Stomach (tissue), 9 donors: ENCODE results near the gene RALGDS. TPM values are rescaled to one million over a fixed set of nuclear protein-coding genes. Genes with fewer than 3 reads are reported as not detected.

ENCODE experiments used
- DNase-seq, 2 donors: peaks; one replicate each; pipeline versions ENCODE4 v3.0.0 to v3.0.0-alpha.2; 2013 to 2019
- H3K27ac ChIP-seq, 5 donors: fragments of 200-600 bp in 4 of 5; sonication (generic) in 4 of 5; one replicate each; pipeline ENCODE4 v1.5.1; 2013 to 2019; ENCODE audit warnings: mild to moderate bottlenecking in 1 of 5, moderate library complexity in 1 of 5
- H3K27me3 ChIP-seq, 3 donors: fragments of 200-600 bp; sonication (generic); one replicate each; pipeline ENCODE4 v1.5.1; 2017 to 2019; ENCODE audit warnings: mixed run types in 1 of 3
- H3K36me3 ChIP-seq, 4 donors: fragments of 200-600 bp; sonication (generic); 1 replicate in 3 of 4; 2 replicates in 1 of 4; pipeline ENCODE4 v1.5.1; 2016 to 2019
- H3K4me1 ChIP-seq, 4 donors: fragments of 200-600 bp; sonication (generic); one replicate each; pipeline ENCODE4 v1.5.1; 2016 to 2019
- H3K4me3 ChIP-seq, 4 donors: fragments of 200-600 bp; sonication (generic) in 3 of 4; one replicate each; pipeline ENCODE4 v1.5.1; 2016 to 2019; ENCODE audit warnings: mild to moderate bottlenecking in 1 of 4
- H3K9me3 ChIP-seq, 4 donors: fragments of 200-600 bp; sonication (generic); one replicate each; pipeline ENCODE4 v1.5.1; 2016 to 2019
- CTCF ChIP-seq, 7 experiments: fragments of 450-650 bp in 4 of 7; fragments of 200-600 bp in 3 of 7; sonication (generic) in 3 of 7; IDR thresholded peaks; one replicate each; pipeline ENCODE4 v1.5.1; 2016 to 2019; ENCODE audit warnings: antibody characterized with exemption in 7 of 7, control low read depth in 2 of 7, mild to moderate bottlenecking in 1 of 7
- EP300 ChIP-seq: sonication (generic); formaldehyde crosslinking; IDR thresholded peaks from one replicate; pipeline ENCODE4 v1.6.1; 2017; ENCODE audit warnings: antibody characterized with exemption
- POLR2A ChIP-seq, 4 donors: fragments of 450-650 bp; IDR thresholded peaks; one replicate each; pipeline ENCODE4 v1.6.1; 2016; ENCODE audit warnings: antibody characterized with exemption in 4 of 4, control low read depth in 2 of 4, mild to moderate bottlenecking in 1 of 4, moderate library complexity in 1 of 4
- POLR2AphosphoS5 ChIP-seq, 3 donors: sonication (generic); formaldehyde crosslinking; IDR thresholded peaks; one replicate each; pipeline ENCODE4 v1.6.1; 2016; ENCODE audit warnings: antibody characterized with exemption in 3 of 3
- WGBS, 5 donors: extraction: QIAGEN DNeasy Blood & Tissue Kit in 3 of 5; methylation state at CpG; one replicate each; pipeline versions ENCODE4 v1.1.5 to v1.1.7; 2013 to 2018; 5-methylcytosine and 5-hydroxymethylcytosine counted together
- intact Hi-C: fragments of 100-400 bp; cut with DNase I; formaldehyde crosslinking; loops from one replicate; pipeline ENCODE4 v1.15.1; 2023; ENCODE audit warnings: low total_unique reads
- polyA plus RNA-seq, 3 donors: library from polyadenylated mRNA; stranded (reverse); fragments of 200-250 nt; gene quantifications; one replicate each; pipeline ENCODE4 v1.2.3, GENCODE V29; 2013
- total RNA-seq, 5 donors: library from RNA; depleted of rRNA; stranded (reverse); fragments of >200 nt; gene quantifications; one replicate each; pipeline versions ENCODE4 v1.1.0 to v1.2.3, GENCODE V29; 2014 to 2016
- donor health status: healthy with polysubstance abuse.
- donor health status: Bipolar disorder and iron deficiency.
- donor health status: healthy.

RALGDS gene
- total and polyA plus RNA-seq, 8 donors = 20.5 to 242 (median 43.6) TPM

DNA sequence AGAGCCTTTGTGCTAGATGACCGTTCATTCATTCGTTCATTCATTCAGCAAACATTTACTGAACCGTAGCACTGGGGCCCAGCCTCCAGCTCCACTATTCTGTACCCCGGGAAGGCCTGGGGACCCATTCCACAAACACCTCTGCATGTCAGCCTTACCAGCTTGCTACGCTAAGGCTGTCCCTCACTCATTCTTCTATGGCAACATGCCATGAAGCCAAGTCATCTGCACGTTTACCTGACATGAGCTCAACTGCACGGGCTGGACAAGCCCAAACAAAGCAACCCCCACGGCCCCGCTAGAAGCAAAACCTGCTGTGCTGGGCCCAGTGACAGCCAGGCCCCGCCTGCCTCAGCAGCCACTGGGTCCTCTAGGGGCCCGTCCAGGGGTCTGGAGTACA is 53.2 kb downstream of the RALGDS start:
- intact Hi-C loops = no loop called here
- no peaks in the 10 kb centered on the region for H3K27me3 ChIP-seq
- no peak overlapping the region for H3K27ac ChIP-seq
- 73 to 82% (median 75%) methylated on average over 10 to 11 of the region's 11 CpGs for WGBS, 5 donors
- peaks cover 0 to 36% (median 11%) of the 10 kb centered on the region in 4 donors for H3K36me3 ChIP-seq
- TF ChIP-seq EP300 = no peak
- TF ChIP-seq POLR2AphosphoS5 (IDR thresholded peaks at IDR 0.05) = no peak
- no peak for TF ChIP-seq CTCF (IDR thresholded peaks at IDR 0.05)
- TF ChIP-seq POLR2A (IDR thresholded peaks at IDR 0.05) = no peak
- H3K9me3 ChIP-seq = no peaks in the 10 kb centered on the region
- DNase-seq = peak in 1 of 2 donors; percentile 27
- no peak overlapping the region for H3K4me3 ChIP-seq
- H3K4me1 ChIP-seq = no peaks in the 10 kb centered on the region

- Histone ChIP-seq H3K27ac (no peak overlapping the region), H3K27me3 (no peaks in the 10 kb centered on the region), H3K4me3 (no peak overlapping the region), H3K36me3 (peaks cover 0 to 36% (median 11%) of the 10 kb centered on the region in 4 donors), H3K4me1 (no peaks in the 10 kb centered on the region), H3K9me3 (no peaks in the 10 kb centered on the region)
- 88 to 92% (median 92%) methylated on average over 11 of the region's 11 CpGs for WGBS, 5 donors
- TF ChIP-seq CTCF (IDR thresholded peaks at IDR 0.05) (no peak), POLR2A (IDR thresholded peaks at IDR 0.05) (no peak), EP300 (no peak), POLR2AphosphoS5 (IDR thresholded peaks at IDR 0.05) (no peak)
- intact Hi-C loops = no loop called here
- DNase-seq = no peak
These were observed 54.0 kb downstream of the RALGDS start for GRCh38 chr9:133067006-133067405.

- intact Hi-C loops = no loop called here
- WGBS, 5 donors = 83 to 96% (median 92%) methylated on average over 20 to 25 of the region's 25 CpGs
- peaks cover 0 to 36% (median 11%) of the 10 kb centered on the region in 4 donors for H3K36me3 ChIP-seq
- H3K27me3 ChIP-seq = no peaks in the 10 kb centered on the region
- H3K9me3 ChIP-seq = no peaks in the 10 kb centered on the region
- TF ChIP-seq POLR2AphosphoS5 (IDR thresholded peaks at IDR 0.05) (no peak), EP300 (no peak), POLR2A (IDR thresholded peaks at IDR 0.05) (no peak)
- H3K4me3 ChIP-seq = no peak overlapping the region
- no peak overlapping the region for H3K27ac ChIP-seq
- H3K4me1 ChIP-seq = peaks cover 0 to under 1% (median 0%) of the 10 kb centered on the region in 4 donors
- DNase-seq = no peak
These were observed 54.7 kb downstream of the RALGDS start for GRCh38 chr9:133066181-133066983.

GRCh38 chr9:133065070-133065388 is 56.0 kb downstream of the RALGDS start:
- TF ChIP-seq POLR2A (IDR thresholded peaks at IDR 0.05) = no peak
- TF ChIP-seq CTCF (IDR thresholded peaks at IDR 0.05) = no peak
- TF ChIP-seq POLR2AphosphoS5 (IDR thresholded peaks at IDR 0.05) = no peak
- no peak for TF ChIP-seq EP300
- Histone ChIP-seq H3K4me1 (peaks cover 0 to 5% (median 0%) of the 10 kb centered on the region in 4 donors), H3K27ac (no peak overlapping the region), H3K9me3 (no peaks in the 10 kb centered on the region), H3K4me3 (no peak overlapping the region), H3K36me3 (peaks cover 0 to 30% (median 11%) of the 10 kb centered on the region in 4 donors), H3K27me3 (no peaks in the 10 kb centered on the region)
- DNase-seq = no peak
- WGBS, 5 donors = 89 to 97% (median 94%) methylated on average over 17 of the region's 17 CpGs
- intact Hi-C loops = no loop called here
